Thoracic aorta (tissue), 2 donors: ENCODE measurements around the gene MRPS5. TPM values are rescaled to one million over a fixed set of nuclear protein-coding genes. Genes with fewer than 3 reads are reported as not detected.

Source experiments
- ATAC-seq: fragments of 150-250 bp; one replicate; pipeline ENCODE4 v1.8.0; 2017; ENCODE audit warnings: low read depth; ENCODE audit not compliant: insufficient number of reproducible peaks, low FRiP score
- DNase-seq: peaks from one replicate; pipeline ENCODE4 v3.0.0-alpha.2; 2020; ENCODE audit warnings: low spot score
- H3K27ac ChIP-seq, 2 donors: fragments of 200-600 bp; sonication (generic); 1 replicate in 1 of 2; 2 replicates in 1 of 2; pipeline ENCODE4 v1.5.1; 2016; ENCODE audit warnings: mild to moderate bottlenecking in 2 of 2, moderate library complexity in 2 of 2
- H3K27me3 ChIP-seq: fragments of 200-600 bp; sonication (generic); replicated peaks from 2 replicates; pipeline ENCODE4 v1.6.0; 2016; ENCODE audit warnings: mild to moderate bottlenecking; ENCODE audit not compliant: insufficient read depth
- H3K36me3 ChIP-seq: fragments of 200-600 bp; sonication (generic); one replicate; pipeline ENCODE4 v1.5.1; 2016
- H3K4me1 ChIP-seq, 2 donors: fragments of 200-600 bp; sonication (generic); 1 replicate in 1 of 2; 2 replicates in 1 of 2; pipeline versions ENCODE4 v1.5.1 to v1.6.0; 2016; ENCODE audit warnings: low read depth in 2 of 2, mild to moderate bottlenecking in 1 of 2; ENCODE audit not compliant: control insufficient read depth in 1 of 2
- H3K4me3 ChIP-seq: fragments of 200-600 bp; sonication (generic); 2 replicates; pipeline ENCODE4 v1.5.1; 2016; ENCODE audit warnings: mild to moderate bottlenecking
- H3K9me3 ChIP-seq: fragments of 200-600 bp; sonication (generic); 2 replicates; pipeline ENCODE4 v1.5.1; 2016
- total RNA-seq, 2 donors: library from RNA; depleted of rRNA; stranded (reverse); fragments of >200 nt; gene quantifications; one replicate each; pipeline versions ENCODE4 v1.1.0 to v1.2.3, GENCODE V29; 2016
- TF ChIP-seq, protein P1 (sequence below): fragments of 200-600 bp; sonication (generic); IDR thresholded peaks from one replicate; pipeline ENCODE4 v1.5.1; 2019; ENCODE audit warnings: antibody characterized with exemption

The MRPS5 gene
- total RNA-seq, 2 donors from 2014 or later, result 35.3 to 44.8 TPM

DNA sequence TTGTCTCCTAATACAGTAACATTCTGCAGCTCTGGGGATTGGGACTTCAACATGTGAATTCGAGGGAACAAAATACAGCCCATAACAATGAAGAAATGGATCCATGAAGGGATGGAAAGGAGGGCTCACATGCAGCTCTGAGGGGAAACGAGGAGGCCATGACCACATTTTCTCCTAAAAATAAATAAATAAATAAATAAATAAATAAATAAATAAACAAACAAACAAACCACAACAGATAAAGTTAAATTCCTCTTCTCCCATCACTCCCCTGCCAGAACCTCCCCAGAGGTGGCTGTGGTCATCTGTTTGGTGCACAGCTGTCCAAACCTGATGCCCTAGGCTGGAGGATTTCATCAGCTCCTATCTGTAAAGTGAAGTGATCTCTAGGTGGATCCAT is 53.4 kb downstream of the MRPS5 start:
- DNase-seq (no peak), ATAC-seq (no peak)
- Histone ChIP-seq H3K27ac (no peak overlapping the region), H3K9me3 (no peaks in the 10 kb centered on the region), H3K36me3 (no peaks in the 10 kb centered on the region), H3K4me3 (no peak overlapping the region), H3K4me1 (no peaks in the 10 kb centered on the region), H3K27me3 (no peaks in the 10 kb centered on the region)
- TF ChIP-seq, protein P1, sequence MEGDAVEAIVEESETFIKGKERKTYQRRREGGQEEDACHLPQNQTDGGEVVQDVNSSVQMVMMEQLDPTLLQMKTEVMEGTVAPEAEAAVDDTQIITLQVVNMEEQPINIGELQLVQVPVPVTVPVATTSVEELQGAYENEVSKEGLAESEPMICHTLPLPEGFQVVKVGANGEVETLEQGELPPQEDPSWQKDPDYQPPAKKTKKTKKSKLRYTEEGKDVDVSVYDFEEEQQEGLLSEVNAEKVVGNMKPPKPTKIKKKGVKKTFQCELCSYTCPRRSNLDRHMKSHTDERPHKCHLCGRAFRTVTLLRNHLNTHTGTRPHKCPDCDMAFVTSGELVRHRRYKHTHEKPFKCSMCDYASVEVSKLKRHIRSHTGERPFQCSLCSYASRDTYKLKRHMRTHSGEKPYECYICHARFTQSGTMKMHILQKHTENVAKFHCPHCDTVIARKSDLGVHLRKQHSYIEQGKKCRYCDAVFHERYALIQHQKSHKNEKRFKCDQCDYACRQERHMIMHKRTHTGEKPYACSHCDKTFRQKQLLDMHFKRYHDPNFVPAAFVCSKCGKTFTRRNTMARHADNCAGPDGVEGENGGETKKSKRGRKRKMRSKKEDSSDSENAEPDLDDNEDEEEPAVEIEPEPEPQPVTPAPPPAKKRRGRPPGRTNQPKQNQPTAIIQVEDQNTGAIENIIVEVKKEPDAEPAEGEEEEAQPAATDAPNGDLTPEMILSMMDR, result no peak

- Histone ChIP-seq H3K4me3 (no peak overlapping the region), H3K27ac (no peak overlapping the region), H3K4me1 (no peaks in the 10 kb centered on the region), H3K36me3 (no peaks in the 10 kb centered on the region), H3K9me3 (no peaks in the 10 kb centered on the region), H3K27me3 (no peaks in the 10 kb centered on the region)
- TF ChIP-seq, protein P1, result no peak
- DNase-seq (no peak), ATAC-seq (no peak)
Measured at GRCh38 chr2:95063086-95063958, 58.3 kb downstream of the MRPS5 start.

DNA sequence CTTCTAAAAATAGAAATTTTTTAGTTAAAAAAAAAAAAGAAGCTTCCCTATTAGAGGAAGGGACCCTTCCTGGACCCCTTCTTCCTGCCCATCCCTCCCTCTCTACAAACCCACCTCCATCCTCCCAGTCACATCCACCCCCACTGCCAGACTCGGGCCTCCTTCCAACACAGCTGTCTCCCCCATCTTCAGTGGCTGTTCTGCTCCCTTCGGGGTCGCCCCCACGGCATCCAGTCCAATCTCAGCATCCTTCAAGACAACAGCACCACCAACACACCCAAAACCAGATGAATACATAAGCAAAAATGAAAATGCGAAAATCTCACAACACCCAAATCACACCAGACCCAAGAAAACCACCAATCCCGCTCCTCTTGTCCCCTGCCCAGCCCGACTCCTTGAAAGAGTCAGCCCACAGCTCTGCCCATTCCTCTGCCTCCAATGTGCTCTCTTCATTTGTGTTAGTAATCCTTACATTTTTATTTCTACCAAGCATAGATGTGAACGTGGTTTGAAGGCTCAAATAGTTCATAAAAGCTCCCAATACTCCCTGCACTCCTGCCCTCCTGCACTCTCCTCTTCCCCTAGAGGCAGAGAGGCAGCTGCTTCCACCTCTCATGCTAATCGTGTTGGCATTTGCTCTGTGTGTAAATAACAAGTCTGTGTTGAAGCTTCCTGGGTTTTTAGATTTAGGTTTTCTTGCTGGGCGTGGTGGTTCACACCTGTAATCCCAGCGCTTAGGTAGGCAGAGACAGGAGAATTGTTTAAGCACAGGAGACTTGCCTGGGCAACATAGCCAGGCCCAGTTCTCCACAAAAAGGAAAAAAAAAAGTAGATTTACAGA is 59.1 kb downstream of the MRPS5 start:
- no peaks in the 10 kb centered on the region for H3K4me1 ChIP-seq
- no peak overlapping the region for H3K4me3 ChIP-seq
- DNase-seq, result no peak
- no peak overlapping the region for H3K27ac ChIP-seq
- no peaks in the 10 kb centered on the region for H3K27me3 ChIP-seq
- ATAC-seq, result no peak
- no peaks in the 10 kb centered on the region for H3K9me3 ChIP-seq
- TF ChIP-seq, protein P1, result no peak
- H3K36me3 ChIP-seq, result no peaks in the 10 kb centered on the region

GRCh38 chr2:95061601-95062183 is 59.9 kb downstream of the MRPS5 start:
- ATAC-seq (no peak), DNase-seq (no peak)
- no peak overlapping the region for H3K4me3 ChIP-seq
- H3K27me3 ChIP-seq, result no peaks in the 10 kb centered on the region
- no peaks in the 10 kb centered on the region for H3K36me3 ChIP-seq
- H3K4me1 ChIP-seq, result no peaks in the 10 kb centered on the region
- H3K27ac ChIP-seq, result no peak overlapping the region
- TF ChIP-seq, protein P1, result no peak
- H3K9me3 ChIP-seq, result no peaks in the 10 kb centered on the region

DNA sequence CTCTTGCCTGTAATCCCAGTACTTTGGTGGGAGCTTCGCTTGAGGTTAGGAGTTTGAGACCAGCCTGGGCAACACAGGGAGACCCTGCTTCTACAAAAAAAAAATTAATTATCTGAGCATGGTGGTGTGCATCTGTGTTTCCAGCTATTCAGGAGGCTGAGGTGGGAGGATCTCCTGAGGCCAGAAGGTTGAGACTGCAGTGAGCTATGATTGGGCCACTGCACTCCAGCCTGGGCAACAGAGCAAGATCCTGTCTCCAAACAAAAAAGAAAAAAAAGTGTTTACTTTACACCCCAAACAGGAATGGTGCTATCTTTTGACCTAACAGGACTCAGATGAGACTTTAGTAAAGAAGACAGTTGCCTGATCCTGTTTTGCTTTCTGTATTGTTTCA is 60.5 kb downstream of the MRPS5 start:
- no peak for ATAC-seq
- no peaks in the 10 kb centered on the region for H3K9me3 ChIP-seq
- TF ChIP-seq, protein P1, result no peak
- H3K27me3 ChIP-seq, result no peaks in the 10 kb centered on the region
- H3K36me3 ChIP-seq, result no peaks in the 10 kb centered on the region
- no peak for DNase-seq
- H3K4me1 ChIP-seq, result no peaks in the 10 kb centered on the region
- no peak overlapping the region for H3K27ac ChIP-seq
- no peak overlapping the region for H3K4me3 ChIP-seq
